HG03558 (cell line): Measurements from ENCODE around the gene CD79A.

Experiments
- ATAC-seq: cut with Tn5 transposase; IDR thresholded peaks from one replicate; pipeline ENCODE4 v1.9.1; 2021; ENCODE audit warnings: moderate number of reproducible peaks; ENCODE audit not compliant: unreplicated experiment; ENCODE audit errors: extremely low read depth

The CD79A gene

GRCh38 chr19:41917676-41918075 lies 40.6 kb downstream of the CD79A start:
- ATAC-seq: no peak

- ATAC-seq: no peak
These were observed 41.0 kb downstream of the CD79A start for GRCh38 chr19:41918095-41918494.

DNA sequence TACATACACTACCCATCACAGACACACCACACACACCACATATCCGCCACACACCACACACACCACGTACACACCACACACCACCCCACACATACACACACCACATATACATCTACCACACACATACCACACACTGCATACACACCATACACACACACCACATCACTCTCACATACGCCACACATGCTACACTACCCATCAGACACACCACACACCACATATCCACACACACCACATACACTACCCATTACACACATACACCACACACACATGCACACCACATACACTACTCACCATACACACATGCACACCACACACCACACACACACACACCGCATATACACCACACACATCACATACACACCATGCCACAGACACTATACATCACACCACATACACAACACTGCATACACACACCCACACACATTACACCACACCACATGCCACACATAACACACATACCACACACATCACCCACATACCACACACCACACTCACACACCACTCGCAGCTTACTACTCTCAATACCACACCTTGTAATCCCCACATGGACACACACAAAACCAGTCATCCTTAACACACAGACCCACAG lies 41.7 kb downstream of the CD79A start:
- ATAC-seq: no peak

- ATAC-seq: no peak
These were observed 43.1 kb downstream of the CD79A start for GRCh38 chr19:41919948-41920712.

- no peak for ATAC-seq
These were observed 44.0 kb downstream of the CD79A start for GRCh38 chr19:41920882-41921576.

DNA sequence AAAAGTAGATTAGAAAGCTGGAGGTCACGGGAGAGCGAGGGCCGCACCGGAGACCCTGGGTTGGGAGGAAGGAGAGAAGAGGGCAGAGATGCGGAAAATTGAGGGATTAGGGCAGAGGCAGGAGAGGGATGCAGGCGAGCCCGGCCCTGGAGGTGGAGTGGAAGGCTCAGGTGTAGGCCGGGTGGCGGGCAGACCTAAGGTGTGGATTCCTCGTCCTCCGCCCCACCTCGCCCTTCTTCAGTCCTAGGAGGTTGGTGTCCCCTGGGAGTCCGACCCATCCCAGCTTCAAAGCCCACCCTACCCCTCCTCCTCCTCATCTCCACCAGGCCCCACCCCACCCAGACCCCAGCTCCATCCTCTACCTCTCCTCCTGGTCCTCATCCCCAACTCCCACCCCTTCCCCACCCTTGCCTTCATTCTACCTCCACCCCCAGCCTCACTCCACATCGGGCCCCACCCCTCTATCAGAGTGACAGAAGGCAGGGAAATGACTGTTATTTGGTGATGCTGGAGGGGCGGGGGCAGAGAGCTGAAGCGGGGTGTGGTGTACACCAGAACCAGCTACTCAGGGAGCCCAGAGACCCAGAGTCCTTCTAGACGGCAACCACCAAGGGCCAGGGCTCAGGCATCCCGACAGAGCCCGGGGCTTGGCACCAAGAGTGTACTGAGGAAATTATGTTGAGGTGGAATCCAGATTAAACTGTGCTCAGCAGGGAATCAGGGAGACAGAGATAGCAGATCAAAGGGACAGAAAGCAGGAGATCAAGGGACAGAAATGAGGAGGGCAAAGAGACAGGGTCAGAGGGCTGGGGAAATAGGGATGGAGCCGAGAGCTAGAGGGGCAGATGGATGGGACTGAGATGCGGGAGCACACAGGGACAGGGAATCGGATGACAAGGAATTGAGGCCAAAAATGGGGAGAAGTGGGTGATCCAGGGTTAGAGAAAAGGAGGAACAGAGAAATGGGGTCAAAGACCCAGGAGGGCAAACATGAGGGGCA lies 44.8 kb downstream of the CD79A start:
- ATAC-seq: no peak

DNA sequence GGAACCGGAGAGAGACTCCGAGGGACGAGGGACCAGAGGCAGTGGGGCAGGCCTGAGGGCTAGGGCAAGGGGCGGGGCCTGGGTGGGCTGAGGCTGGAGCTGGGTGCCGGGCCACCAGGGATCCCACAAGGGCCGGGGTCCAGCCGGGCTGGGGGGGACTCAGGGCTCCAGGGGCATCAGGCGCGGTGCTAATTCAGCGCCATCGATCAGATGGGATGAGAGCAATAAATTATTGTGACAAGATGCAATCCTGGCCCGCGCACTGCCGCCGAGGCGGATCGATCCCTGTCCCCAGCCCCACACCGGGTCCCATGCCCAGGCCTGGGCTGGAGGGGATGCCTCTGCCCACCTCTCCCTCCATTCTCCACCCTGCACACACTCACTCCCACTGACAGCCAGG lies 45.5 kb downstream of the CD79A start:
- ATAC-seq: no peak

GRCh38 chr19:41923045-41923788 lies 46.1 kb downstream of the CD79A start:
- no peak for ATAC-seq

- no peak for ATAC-seq
These were observed 47.4 kb downstream of the CD79A start for GRCh38 chr19:41924151-41925145.

GRCh38 chr19:41925208-41926003 lies 48.3 kb downstream of the CD79A start:
- no peak for ATAC-seq

DNA sequence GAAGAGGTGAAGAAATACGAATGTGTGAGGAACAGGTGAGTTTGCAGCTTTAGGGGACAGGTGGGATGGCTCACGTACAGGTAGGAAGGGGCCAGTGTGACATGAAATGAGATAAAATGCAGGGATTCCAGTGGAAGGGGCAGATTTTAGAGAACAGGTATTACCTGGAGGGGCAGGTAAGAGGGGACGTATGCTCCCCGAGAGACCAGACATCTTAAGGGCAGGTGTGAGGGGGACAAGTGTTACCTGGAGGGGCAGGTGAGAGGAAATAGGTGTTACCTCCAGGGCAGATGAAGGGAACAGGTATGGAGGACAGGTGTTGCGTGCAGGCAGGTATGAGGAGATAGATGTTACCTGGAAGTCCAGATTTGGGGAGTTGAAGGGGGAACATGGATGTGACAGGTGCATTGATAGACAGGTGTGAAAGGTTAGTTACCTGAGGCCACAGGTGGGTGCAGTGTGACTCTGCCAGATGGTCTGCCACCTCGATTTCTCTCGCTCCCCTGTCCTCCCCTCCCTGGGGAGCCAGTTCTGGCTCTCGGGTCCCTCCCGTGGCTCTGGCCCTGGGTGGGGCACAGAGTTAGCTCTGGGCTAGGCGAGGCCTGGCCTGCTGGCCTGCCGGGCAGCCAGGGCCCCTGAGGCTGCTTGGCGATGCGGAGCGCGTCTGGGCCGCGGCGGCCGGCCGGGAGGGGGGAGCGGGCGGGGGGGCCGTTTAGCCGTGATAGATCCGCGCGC lies 49.1 kb downstream of the CD79A start:
- ATAC-seq: no peak

GRCh38 chr19:41926763-41927496 lies 49.9 kb downstream of the CD79A start:
- ATAC-seq: no peak

DNA sequence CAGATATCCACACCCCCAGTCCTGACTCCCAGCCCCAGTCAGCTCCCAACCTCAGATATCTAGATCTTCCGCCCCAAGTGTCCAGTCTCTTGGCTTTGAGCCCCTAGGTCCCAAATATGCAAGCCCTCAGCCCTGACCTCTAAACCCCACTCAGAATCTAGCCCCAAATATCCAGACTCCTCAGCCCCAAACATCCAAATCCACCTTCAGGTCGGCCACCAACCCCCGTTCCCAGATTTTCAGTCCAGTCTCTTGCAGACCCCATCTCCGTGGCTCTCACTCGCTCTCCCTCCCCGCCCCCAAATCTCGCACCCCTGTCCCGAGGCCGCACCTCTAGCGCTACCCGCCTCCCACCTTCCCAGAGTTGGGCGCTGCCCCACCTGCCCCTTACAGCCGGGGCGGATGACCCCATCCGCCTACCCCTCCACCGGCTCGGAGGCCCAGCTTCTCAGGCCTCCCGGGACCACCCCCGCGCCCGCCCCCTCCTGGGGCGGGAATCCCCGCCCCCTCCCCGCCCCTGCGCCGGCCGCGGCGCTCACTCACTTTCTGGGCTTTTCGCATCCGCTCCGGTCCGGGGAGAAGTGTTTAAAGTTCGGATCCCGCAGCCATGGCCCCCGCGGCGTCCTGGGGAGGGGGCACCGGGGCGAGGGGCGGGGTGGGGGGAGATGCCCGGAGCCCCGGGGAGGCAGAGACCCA lies 50.6 kb downstream of the CD79A start:
- no peak for ATAC-seq

DNA sequence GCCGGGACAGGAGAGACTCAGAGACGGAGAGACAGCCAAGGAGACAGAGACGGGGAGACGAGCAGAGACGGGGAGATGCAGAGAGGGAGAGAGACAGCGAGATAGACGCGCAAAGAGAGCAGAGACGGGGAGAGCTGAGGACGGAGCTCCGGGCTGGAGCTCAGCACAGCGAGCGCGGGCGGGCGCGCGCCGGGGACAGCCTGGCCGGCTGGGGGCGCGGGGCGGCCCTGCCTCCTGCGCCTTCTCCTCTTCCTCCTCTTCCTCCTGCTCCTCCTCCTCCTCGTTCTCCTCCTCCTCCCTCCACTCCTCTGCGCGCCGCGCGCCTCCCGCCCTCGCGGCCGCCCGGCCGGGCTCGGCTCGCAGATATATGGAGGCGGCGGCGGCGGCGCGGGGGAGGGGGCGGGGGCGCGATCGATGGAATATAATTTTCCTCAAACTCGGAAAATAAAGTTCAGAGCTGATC lies 51.2 kb downstream of the CD79A start, which contains the start of gene ERFL:
Gene ERFL, minus strand, starts transcription at position 229 of the 463 bp plus-strand sequence. CDS start 15,530 bp downstream, outside the sequence.
- ATAC-seq: no peak

- ATAC-seq: no peak
These were observed 51.9 kb downstream of the CD79A start for GRCh38 chr19:41928754-41929535.
